ENCODE results near the gene TNNC1. TPM values are rescaled to one million over a fixed set of nuclear protein-coding genes. Genes with fewer than 3 reads are reported as not detected.

The TNNC1 gene
- polyA plus RNA-seq, 2 donors, result 1.3 to 2.0 TPM

- WGBS, 2 donors, result 65 to 78% methylated on average over 10 of the region's 10 CpGs
- Histone ChIP-seq H3K27ac (ENCODE audit: low read depth in 2 of 2, low read length in 1 of 2) (peak overlapping the region; percentile 62 to 90), H3K27me3 (ENCODE audit: control insufficient read depth in 1 of 2, insufficient read depth in 2 of 2, low read length in 2 of 2) (no peaks in the 10 kb centered on the region), H3K4me3 (ENCODE audit: low read depth in 1 of 2, low read length in 2 of 2) (no peak overlapping the region), H3K4me1 (ENCODE audit: control insufficient read depth in 2 of 2, insufficient read depth in 2 of 2, low read length in 1 of 2) (peaks cover 4 to 21% of the 10 kb centered on the region in 2 donors), H3K36me3 (ENCODE audit: control insufficient read depth in 2 of 2, insufficient read depth in 2 of 2, low read length in 1 of 2) (peaks cover 10 to 72% of the 10 kb centered on the region in 2 donors), H3K9me3 (ENCODE audit: control insufficient read depth in 2 of 2, insufficient read depth in 1 of 2, low read depth in 1 of 2, low read length in 1 of 2) (no peaks in the 10 kb centered on the region)
Observed at GRCh38 chr3:52484680-52485461, 31.0 kb upstream of the TNNC1 start.

GRCh38 chr3:52483577-52484381 lies 29.9 kb upstream of the TNNC1 start:
- Histone ChIP-seq H3K4me1 (ENCODE audit: control insufficient read depth in 2 of 2, insufficient read depth in 2 of 2, low read length in 1 of 2) (peaks cover 4 to 21% of the 10 kb centered on the region in 2 donors), H3K27me3 (ENCODE audit: control insufficient read depth in 1 of 2, insufficient read depth in 2 of 2, low read length in 2 of 2) (no peaks in the 10 kb centered on the region), H3K36me3 (ENCODE audit: control insufficient read depth in 2 of 2, insufficient read depth in 2 of 2, low read length in 1 of 2) (peaks cover 16 to 73% of the 10 kb centered on the region in 2 donors), H3K4me3 (ENCODE audit: low read depth in 1 of 2, low read length in 2 of 2) (no peak overlapping the region), H3K9me3 (ENCODE audit: control insufficient read depth in 2 of 2, insufficient read depth in 1 of 2, low read depth in 1 of 2, low read length in 1 of 2) (no peaks in the 10 kb centered on the region), H3K27ac (ENCODE audit: low read depth in 2 of 2, low read length in 1 of 2) (peak overlapping the region; percentile 57 to 90)
- 34 to 53% methylated on average over 13 of the region's 13 CpGs for WGBS, 2 donors

GRCh38 chr3:52483081-52483480 lies 29.2 kb upstream of the TNNC1 start:
- Histone ChIP-seq H3K27ac (ENCODE audit: low read depth in 2 of 2, low read length in 1 of 2) (peak overlapping the region; percentile 57 to 76), H3K4me1 (ENCODE audit: control insufficient read depth in 2 of 2, insufficient read depth in 2 of 2, low read length in 1 of 2) (peaks cover 4 to 21% of the 10 kb centered on the region in 2 donors), H3K27me3 (ENCODE audit: control insufficient read depth in 1 of 2, insufficient read depth in 2 of 2, low read length in 2 of 2) (no peaks in the 10 kb centered on the region), H3K9me3 (ENCODE audit: control insufficient read depth in 2 of 2, insufficient read depth in 1 of 2, low read depth in 1 of 2, low read length in 1 of 2) (no peaks in the 10 kb centered on the region), H3K4me3 (ENCODE audit: low read depth in 1 of 2, low read length in 2 of 2) (no peak overlapping the region), H3K36me3 (ENCODE audit: control insufficient read depth in 2 of 2, insufficient read depth in 2 of 2, low read length in 1 of 2) (peaks cover 23 to 74% of the 10 kb centered on the region in 2 donors)
- 74 to 78% methylated on average over 14 of the region's 14 CpGs for WGBS, 2 donors

- WGBS, 2 donors, result 88 to 91% methylated on average over 23 of the region's 23 CpGs
- Histone ChIP-seq H3K27ac (ENCODE audit: low read depth in 2 of 2, low read length in 1 of 2) (no peak overlapping the region), H3K4me1 (ENCODE audit: control insufficient read depth in 2 of 2, insufficient read depth in 2 of 2, low read length in 1 of 2) (peaks cover 4 to 21% of the 10 kb centered on the region in 2 donors), H3K36me3 (ENCODE audit: control insufficient read depth in 2 of 2, insufficient read depth in 2 of 2, low read length in 1 of 2) (peaks cover 29 to 73% of the 10 kb centered on the region in 2 donors), H3K27me3 (ENCODE audit: control insufficient read depth in 1 of 2, insufficient read depth in 2 of 2, low read length in 2 of 2) (no peaks in the 10 kb centered on the region), H3K9me3 (ENCODE audit: control insufficient read depth in 2 of 2, insufficient read depth in 1 of 2, low read depth in 1 of 2, low read length in 1 of 2) (no peaks in the 10 kb centered on the region), H3K4me3 (ENCODE audit: low read depth in 1 of 2, low read length in 2 of 2) (no peak overlapping the region)
Observed at GRCh38 chr3:52481819-52482521, 28.1 kb upstream of the TNNC1 start.

- H3K27me3 ChIP-seq (ENCODE audit: control insufficient read depth in 1 of 2, insufficient read depth in 2 of 2, low read length in 2 of 2), result no peaks in the 10 kb centered on the region
- H3K27ac ChIP-seq (ENCODE audit: low read depth in 2 of 2, low read length in 1 of 2), result no peak overlapping the region
- H3K4me1 ChIP-seq (ENCODE audit: control insufficient read depth in 2 of 2, insufficient read depth in 2 of 2, low read length in 1 of 2), result peaks cover 4 to 21% of the 10 kb centered on the region in 2 donors
- no peak overlapping the region for H3K4me3 ChIP-seq (ENCODE audit: low read depth in 1 of 2, low read length in 2 of 2)
- no peaks in the 10 kb centered on the region for H3K9me3 ChIP-seq (ENCODE audit: control insufficient read depth in 2 of 2, insufficient read depth in 1 of 2, low read depth in 1 of 2, low read length in 1 of 2)
- WGBS, 2 donors, result 79 to 84% methylated on average over 27 of the region's 27 CpGs
- peaks cover 29 to 72% of the 10 kb centered on the region in 2 donors for H3K36me3 ChIP-seq (ENCODE audit: control insufficient read depth in 2 of 2, insufficient read depth in 2 of 2, low read length in 1 of 2)
Observed at GRCh38 chr3:52480768-52481715, 27.2 kb upstream of the TNNC1 start.

GRCh38 chr3:52479877-52480575 lies 26.2 kb upstream of the TNNC1 start:
- H3K27ac ChIP-seq (ENCODE audit: low read depth in 2 of 2, low read length in 1 of 2), result no peak overlapping the region
- H3K36me3 ChIP-seq (ENCODE audit: control insufficient read depth in 2 of 2, insufficient read depth in 2 of 2, low read length in 1 of 2), result peaks cover 29 to 74% of the 10 kb centered on the region in 2 donors
- no peaks in the 10 kb centered on the region for H3K9me3 ChIP-seq (ENCODE audit: control insufficient read depth in 2 of 2, insufficient read depth in 1 of 2, low read depth in 1 of 2, low read length in 1 of 2)
- H3K4me3 ChIP-seq (ENCODE audit: low read depth in 1 of 2, low read length in 2 of 2), result no peak overlapping the region
- no peaks in the 10 kb centered on the region for H3K27me3 ChIP-seq (ENCODE audit: control insufficient read depth in 1 of 2, insufficient read depth in 2 of 2, low read length in 2 of 2)
- WGBS, 2 donors, result 80 to 81% methylated on average over 15 to 16 of the region's 16 CpGs
- H3K4me1 ChIP-seq (ENCODE audit: control insufficient read depth in 2 of 2, insufficient read depth in 2 of 2, low read length in 1 of 2), result peaks cover 4 to 19% of the 10 kb centered on the region in 2 donors

- Histone ChIP-seq H3K4me3 (ENCODE audit: low read depth in 1 of 2, low read length in 2 of 2) (no peak overlapping the region), H3K27me3 (ENCODE audit: control insufficient read depth in 1 of 2, insufficient read depth in 2 of 2, low read length in 2 of 2) (no peaks in the 10 kb centered on the region), H3K36me3 (ENCODE audit: control insufficient read depth in 2 of 2, insufficient read depth in 2 of 2, low read length in 1 of 2) (peaks cover 29 to 70% of the 10 kb centered on the region in 2 donors), H3K27ac (ENCODE audit: low read depth in 2 of 2, low read length in 1 of 2) (no peak overlapping the region), H3K4me1 (ENCODE audit: control insufficient read depth in 2 of 2, insufficient read depth in 2 of 2, low read length in 1 of 2) (peaks cover 4 to 12% of the 10 kb centered on the region in 2 donors), H3K9me3 (ENCODE audit: control insufficient read depth in 2 of 2, insufficient read depth in 1 of 2, low read depth in 1 of 2, low read length in 1 of 2) (no peaks in the 10 kb centered on the region)
- 93 to 95% methylated on average over 7 of the region's 7 CpGs for WGBS, 2 donors
Observed at GRCh38 chr3:52479037-52479876, 25.4 kb upstream of the TNNC1 start.

GRCh38 chr3:52477796-52478095 lies 23.9 kb upstream of the TNNC1 start:
- Histone ChIP-seq H3K4me1 (ENCODE audit: control insufficient read depth in 2 of 2, insufficient read depth in 2 of 2, low read length in 1 of 2) (peaks cover 0 to 2% of the 10 kb centered on the region in 2 donors), H3K9me3 (ENCODE audit: control insufficient read depth in 2 of 2, insufficient read depth in 1 of 2, low read depth in 1 of 2, low read length in 1 of 2) (peaks cover 0 to 2% of the 10 kb centered on the region in 2 donors), H3K27me3 (ENCODE audit: control insufficient read depth in 1 of 2, insufficient read depth in 2 of 2, low read length in 2 of 2) (no peaks in the 10 kb centered on the region), H3K4me3 (ENCODE audit: low read depth in 1 of 2, low read length in 2 of 2) (no peak overlapping the region), H3K27ac (ENCODE audit: low read depth in 2 of 2, low read length in 1 of 2) (no peak overlapping the region), H3K36me3 (ENCODE audit: control insufficient read depth in 2 of 2, insufficient read depth in 2 of 2, low read length in 1 of 2) (peaks cover 37 to 79% of the 10 kb centered on the region in 2 donors)
- WGBS, 2 donors, result 93 to 96% methylated on average over 6 of the region's 6 CpGs

Measured in esophagus (tissue), 2 donors.